ENCODE measurements around the gene SLC18A2. TPM values are rescaled to one million over a fixed set of nuclear protein-coding genes. Genes with fewer than 3 reads are reported as not detected.

The SLC18A2 gene
- total and polyA plus RNA-seq, 9 of the 15 experiments (the other 6 are each of a cell fraction or from before 2014, with no cell fraction given), result 0.03 to 5.4 (median 0.40) TPM

DNA sequence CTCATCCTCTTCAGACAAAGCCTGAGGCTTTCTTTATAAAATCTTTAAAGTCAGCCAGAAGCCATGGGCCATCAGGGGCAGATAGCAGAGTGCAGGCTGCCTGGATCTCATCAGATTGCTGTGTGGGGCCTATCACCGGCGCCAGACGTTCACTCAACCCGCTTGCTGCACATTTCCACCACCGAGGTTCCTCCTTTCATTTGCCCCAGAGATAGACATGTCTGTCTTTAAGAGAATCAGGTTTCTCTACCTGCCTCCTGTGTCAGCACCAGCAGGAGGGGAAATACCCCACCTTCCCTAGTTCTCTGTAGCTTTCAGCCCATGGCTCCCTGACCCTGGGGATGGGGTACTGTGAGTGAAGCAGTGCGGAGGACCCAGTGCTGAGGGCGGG, 22.0 kb downstream of the SLC18A2 start (continued):
- TF ChIP-seq RAD21 (CRISPR knock-in tag; conservative IDR thresholded peaks at IDR 0.05 in 1 of 2, IDR thresholded peaks at IDR 0.05 in 1 of 2) (no peak), CSDE1 (IDR thresholded peaks at IDR 0.05) (no peak), SMAD4 (CRISPR knock-in tag; conservative IDR thresholded peaks at IDR 0.05) (peak; percentile 68), ZNF584 (CRISPR knock-in tag; IDR thresholded peaks at IDR 0.05; ENCODE audit: low read depth) (no peak), MEIS2 (IDR thresholded peaks at IDR 0.05; ENCODE audit: partially characterized antibody) (peak; percentile 8), RBM39 (optimal IDR thresholded peaks at IDR 0.05; ENCODE audit: low read depth, low read length) (no peak), ARID1B (IDR thresholded peaks at IDR 0.05) (peak; percentile 70), MCM2 (IDR thresholded peaks at IDR 0.05; ENCODE audit: low read depth) (no peak), ZNF764 (CRISPR knock-in tag; IDR thresholded peaks at IDR 0.05; ENCODE audit: low read depth) (no peak), STAT5A (IDR thresholded peaks at IDR 0.05; ENCODE audit: borderline replicate concordance, low read length) (peak; percentile 21; the same call in 1 of the 2 replicates), HCFC1 (IDR thresholded peaks at IDR 0.05; ENCODE audit: low read depth, low read length) (no peak), DIDO1 (tag; IDR thresholded peaks at IDR 0.05; ENCODE audit: low read depth) (no peak), TSC22D4 (tag; IDR thresholded peaks at IDR 0.05) (no peak), ZNF445 (CRISPR knock-in tag; IDR thresholded peaks at IDR 0.05; ENCODE audit: low read depth) (no peak), CREBBP (IDR thresholded peaks at IDR 0.05; ENCODE audit: low read depth, low read length) (no peak), TEAD4 (IDR thresholded peaks at IDR 0.05; ENCODE audit: low read length) (peak; percentile 86), TEAD4 (CRISPR knock-in tag; IDR thresholded peaks at IDR 0.05; ENCODE audit: borderline replicate concordance) (no peak), PHF8 (IDR thresholded peaks at IDR 0.05; ENCODE audit: borderline replicate concordance, low read length) (no peak), ZNF695 (CRISPR knock-in tag; IDR thresholded peaks at IDR 0.05) (no peak), POLR2AphosphoS5 (IDR thresholded peaks at IDR 0.05; ENCODE audit: control insufficient read depth, insufficient read depth, low read depth, low read length) (peak; percentile 46; the same call in 1 of the 2 replicates), KLF16 (IDR thresholded peaks at IDR 0.05) (peak; percentile 70; the same call in 1 of the 2 replicates), CBX5 (IDR thresholded peaks at IDR 0.05; ENCODE audit: borderline replicate concordance, low read depth) (no peak), ADNP (tag; IDR thresholded peaks at IDR 0.05) (no peak)
- TF ChIP-seq, protein P1, sequence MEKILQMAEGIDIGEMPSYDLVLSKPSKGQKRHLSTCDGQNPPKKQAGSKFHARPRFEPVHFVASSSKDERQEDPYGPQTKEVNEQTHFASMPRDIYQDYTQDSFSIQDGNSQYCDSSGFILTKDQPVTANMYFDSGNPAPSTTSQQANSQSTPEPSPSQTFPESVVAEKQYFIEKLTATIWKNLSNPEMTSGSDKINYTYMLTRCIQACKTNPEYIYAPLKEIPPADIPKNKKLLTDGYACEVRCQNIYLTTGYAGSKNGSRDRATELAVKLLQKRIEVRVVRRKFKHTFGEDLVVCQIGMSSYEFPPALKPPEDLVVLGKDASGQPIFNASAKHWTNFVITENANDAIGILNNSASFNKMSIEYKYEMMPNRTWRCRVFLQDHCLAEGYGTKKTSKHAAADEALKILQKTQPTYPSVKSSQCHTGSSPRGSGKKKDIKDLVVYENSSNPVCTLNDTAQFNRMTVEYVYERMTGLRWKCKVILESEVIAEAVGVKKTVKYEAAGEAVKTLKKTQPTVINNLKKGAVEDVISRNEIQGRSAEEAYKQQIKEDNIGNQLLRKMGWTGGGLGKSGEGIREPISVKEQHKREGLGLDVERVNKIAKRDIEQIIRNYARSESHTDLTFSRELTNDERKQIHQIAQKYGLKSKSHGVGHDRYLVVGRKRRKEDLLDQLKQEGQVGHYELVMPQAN (IDR thresholded peaks at IDR 0.05; ENCODE audit: borderline replicate concordance), result no peak
- TF ChIP-seq, protein P2, sequence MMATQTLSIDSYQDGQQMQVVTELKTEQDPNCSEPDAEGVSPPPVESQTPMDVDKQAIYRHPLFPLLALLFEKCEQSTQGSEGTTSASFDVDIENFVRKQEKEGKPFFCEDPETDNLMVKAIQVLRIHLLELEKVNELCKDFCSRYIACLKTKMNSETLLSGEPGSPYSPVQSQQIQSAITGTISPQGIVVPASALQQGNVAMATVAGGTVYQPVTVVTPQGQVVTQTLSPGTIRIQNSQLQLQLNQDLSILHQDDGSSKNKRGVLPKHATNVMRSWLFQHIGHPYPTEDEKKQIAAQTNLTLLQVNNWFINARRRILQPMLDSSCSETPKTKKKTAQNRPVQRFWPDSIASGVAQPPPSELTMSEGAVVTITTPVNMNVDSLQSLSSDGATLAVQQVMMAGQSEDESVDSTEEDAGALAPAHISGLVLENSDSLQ (IDR thresholded peaks at IDR 0.05), result no peak
